H1 (cell line): ENCODE data around the gene STX4. TPM values are rescaled to one million over a fixed set of nuclear protein-coding genes. Genes with fewer than 3 reads are reported as not detected.

Experiments
- CTCF ChIA-PET: fragments of 300-600 bp; sonication (Branson Sonifier 250); formaldehyde crosslinking; loops from one replicate; lab custom pipeline; 2021; ENCODE audit not compliant: partially characterized antibody; lab: Charles Lee
- POLR2A ChIA-PET: fragments of 300-600 bp; sonication (Branson Sonifier 250); formaldehyde crosslinking; loops from one replicate; lab custom pipeline; 2021; ENCODE audit warnings: inconsistent platforms; ENCODE audit not compliant: partially characterized antibody; lab: Charles Lee
- DNase-seq, 2 experiments: peaks; one replicate each; pipeline versions ENCODE4 v3.0.0 to v3.0.0-alpha.2; 2010 to 2022; ENCODE audit warnings: low spot score in 2 of 2, low read depth in 1 of 2, mixed read lengths in 1 of 2
- FAIRE-seq: peaks from 2 replicates; lab custom pipeline; 2011; peaks lifted over from hg19 to GRCh38; lab: Jason Lieb, UNC
- H2AFZ ChIP-seq: 2 replicates; pipeline ENCODE4 v1.8.1; 2012; ENCODE audit warnings: low read length, inconsistent platforms
- H2AK5ac ChIP-seq: 2 replicates; pipeline ENCODE4 v1.6.1; 2013; ENCODE audit warnings: low read depth, low read length
- H2BK120ac ChIP-seq: replicated peaks from 2 replicates; pipeline ENCODE3; 2013; ENCODE audit warnings: low read depth, low read length, inconsistent platforms
- H2BK12ac ChIP-seq: 2 replicates; pipeline ENCODE4 v1.6.1; 2013; ENCODE audit warnings: low read depth, low read length
- H2BK15ac ChIP-seq: 2 replicates; pipeline ENCODE4 v1.6.1; 2013; ENCODE audit warnings: low read length
- H2BK20ac ChIP-seq: 2 replicates; pipeline ENCODE4 v1.6.1; 2013; ENCODE audit warnings: low read length
- H2BK5ac ChIP-seq: 2 replicates; pipeline ENCODE4 v1.6.1; 2013; ENCODE audit warnings: low read depth, low read length
- H3K14ac ChIP-seq: 2 replicates; pipeline ENCODE4 v1.6.1; 2013; ENCODE audit warnings: inconsistent platforms; ENCODE audit not compliant: insufficient read length
- H3K18ac ChIP-seq: 2 replicates; pipeline ENCODE4 v1.6.1; 2013; ENCODE audit warnings: low read length; ENCODE audit errors: extremely low read depth
- H3K23ac ChIP-seq: 2 replicates; pipeline ENCODE4 v1.6.1; 2013; ENCODE audit warnings: inconsistent platforms; ENCODE audit not compliant: insufficient read length
- H3K23me2 ChIP-seq: 2 replicates; pipeline ENCODE4 v1.6.1; 2013; ENCODE audit warnings: low read depth, low read length
- H3K27ac ChIP-seq: 2 replicates; pipeline ENCODE4 v1.6.1; 2011; ENCODE audit warnings: low read depth, low read length, inconsistent platforms
- H3K27me3 ChIP-seq, 4 experiments: replicated peaks in 1 of 4; 1 replicate in 1 of 4; 2 replicates in 3 of 4; pipeline versions ENCODE4 v1.6.1 to v1.8.1; 2011 to 2013; ENCODE audit warnings: low read length in 3 of 4, mild to moderate bottlenecking in 3 of 4, inconsistent platforms in 2 of 4, mixed read lengths in 2 of 4, moderate library complexity in 1 of 4; ENCODE audit not compliant: control insufficient read depth in 3 of 4, insufficient read depth in 3 of 4; ENCODE audit errors: extremely low read depth in 1 of 4
- H3K36me3 ChIP-seq, 4 experiments: 2 replicates each; pipeline versions ENCODE4 v1.6.1 to v1.8.1; 2011 to 2013; ENCODE audit warnings: mild to moderate bottlenecking in 4 of 4, low read length in 3 of 4, moderate library complexity in 2 of 4, control low read depth in 1 of 4, inconsistent platforms in 1 of 4; ENCODE audit not compliant: insufficient read depth in 4 of 4, control insufficient read depth in 2 of 4
- H3K4ac ChIP-seq: replicated peaks from 2 replicates; pipeline ENCODE3; 2013; ENCODE audit warnings: low read length, low read depth, mixed read lengths, inconsistent platforms; ENCODE audit not compliant: insufficient read length
- H3K4me1 ChIP-seq, 4 experiments: replicated peaks in 1 of 4; 1 replicate in 1 of 4; 2 replicates in 3 of 4; pipeline versions ENCODE4 v1.6.1 to v1.8.1; 2011 to 2013; ENCODE audit warnings: low read length in 3 of 4, inconsistent platforms in 2 of 4, mixed read lengths in 1 of 4; ENCODE audit not compliant: insufficient read depth in 4 of 4, control insufficient read depth in 3 of 4
- H3K4me2 ChIP-seq, 2 experiments: 2 replicates each; pipeline versions ENCODE4 v1.6.1 to v1.8.1; 2011 to 2013; ENCODE audit warnings: low read depth in 2 of 2, low read length in 2 of 2, control low read depth in 1 of 2, inconsistent platforms in 1 of 2, mild to moderate bottlenecking in 1 of 2; ENCODE audit not compliant: insufficient read depth in 1 of 2
- H3K4me3 ChIP-seq, 4 experiments: fragments of 200-600, 300-600 bp in 1 of 4; sonication (generic), shearing (Covaris generic), sonication (Bioruptor Twin) in 1 of 4; 2 replicates each; pipeline versions ENCODE4 v1.5.1 to v1.8.1; 2011 to 2016; ENCODE audit warnings: low read length in 4 of 4, low read depth in 3 of 4, control low read depth in 2 of 4, inconsistent platforms in 2 of 4, mild to moderate bottlenecking in 2 of 4, mixed read lengths in 1 of 4, moderate library complexity in 1 of 4; ENCODE audit not compliant: insufficient read depth in 2 of 4; ENCODE audit errors: extremely low read depth in 1 of 4
- H3K56ac ChIP-seq: replicated peaks from 2 replicates; pipeline ENCODE3; 2013; ENCODE audit warnings: low read depth, mild to moderate bottlenecking, mixed read lengths, low read length, inconsistent platforms; ENCODE audit not compliant: insufficient read length
- H3K79me1 ChIP-seq: 2 replicates; pipeline ENCODE4 v1.6.1; 2013; ENCODE audit warnings: low read depth, low read length, control low read depth
- H3K79me2 ChIP-seq, 2 experiments: 2 replicates each; pipeline versions ENCODE4 v1.6.1 to v1.8.1; 2012 to 2013; ENCODE audit warnings: low read length in 2 of 2, mild to moderate bottlenecking in 2 of 2, inconsistent platforms in 1 of 2; ENCODE audit not compliant: insufficient read depth in 2 of 2, control insufficient read depth in 1 of 2
- H3K9ac ChIP-seq, 4 experiments: replicated peaks in 1 of 4; 1 replicate in 1 of 4; 2 replicates in 3 of 4; pipeline versions ENCODE4 v1.6.1 to v1.8.1; 2011 to 2013; ENCODE audit warnings: low read depth in 3 of 4, low read length in 3 of 4, control low read depth in 2 of 4, mild to moderate bottlenecking in 2 of 4, moderate library complexity in 2 of 4, inconsistent platforms in 1 of 4; ENCODE audit errors: extremely low read depth in 1 of 4
- H3K9me3 ChIP-seq, 2 experiments: 2 replicates each; pipeline versions ENCODE4 v1.6.1 to v1.8.1; 2012 to 2013; ENCODE audit warnings: mild to moderate bottlenecking in 2 of 2, moderate library complexity in 2 of 2, control low read depth in 1 of 2, inconsistent platforms in 1 of 2, low read depth in 1 of 2, low read length in 1 of 2, mixed read lengths in 1 of 2; ENCODE audit not compliant: insufficient read depth in 2 of 2
- H4K20me1 ChIP-seq, 2 experiments: replicated peaks in 1 of 2; 2 replicates each; pipeline versions ENCODE3 to v1.8.1; 2011 to 2013; ENCODE audit warnings: inconsistent platforms in 2 of 2, low read length in 2 of 2, mild to moderate bottlenecking in 1 of 2; ENCODE audit not compliant: insufficient read depth in 2 of 2, control insufficient read depth in 1 of 2
- H4K5ac ChIP-seq: 2 replicates; pipeline ENCODE4 v1.6.1; 2013; ENCODE audit warnings: low read length, low read depth, mixed read lengths, inconsistent platforms; ENCODE audit not compliant: insufficient read length
- H4K8ac ChIP-seq: 2 replicates; pipeline ENCODE4 v1.8.0; 2013; ENCODE audit warnings: mild to moderate bottlenecking, moderate library complexity, low read length, inconsistent platforms; ENCODE audit not compliant: insufficient read depth; ENCODE audit errors: extremely low read depth
- H4K91ac ChIP-seq: replicated peaks from 2 replicates; pipeline ENCODE3; 2013; ENCODE audit warnings: low read length, mixed read lengths, inconsistent platforms; ENCODE audit not compliant: insufficient read length
- ATF2 ChIP-seq: IDR thresholded peaks from 2 replicates; pipeline ENCODE4 v1.6.1; 2012; ENCODE audit warnings: low read length, inconsistent platforms
- BACH1 ChIP-seq: IDR thresholded peaks from 2 replicates; pipeline ENCODE4 v1.6.1; 2012; ENCODE audit warnings: low read length, improper control_type of control experiment
- EZH2 ChIP-seq: fragments of 200-600 bp; sonication (generic); IDR thresholded peaks from 2 replicates; pipeline ENCODE4 v1.7.1; 2012; ENCODE audit warnings: low read depth, mild to moderate bottlenecking, moderate library complexity, low read length, inconsistent platforms; ENCODE audit not compliant: severe bottlenecking
- FOSL1 ChIP-seq: IDR thresholded peaks from 2 replicates; pipeline ENCODE4 v1.6.1; 2011; ENCODE audit warnings: mild to moderate bottlenecking, low read depth, low read length, moderate library complexity; ENCODE audit not compliant: insufficient read depth
- KDM1A ChIP-seq: fragments of 200-600, 300-600 bp; sonication (generic); IDR thresholded peaks from 2 replicates; pipeline ENCODE4 v1.7.1; 2016; ENCODE audit warnings: mild to moderate bottlenecking, low read length, borderline replicate concordance
- KDM5A ChIP-seq: fragments of 200-600 bp; IDR thresholded peaks from 2 replicates; pipeline ENCODE4 v1.7.1; 2012; ENCODE audit warnings: mild to moderate bottlenecking, low read length, inconsistent platforms, mixed read lengths
- TAF1 ChIP-seq: IDR thresholded peaks from 2 replicates; pipeline ENCODE4 v1.6.1; 2011; ENCODE audit warnings: mild to moderate bottlenecking, low read depth, low read length
- TAF7 ChIP-seq: optimal IDR thresholded peaks from 2 replicates; pipeline ENCODE3; 2011; ENCODE audit warnings: low read depth, mild to moderate bottlenecking, inconsistent platforms, low read length, moderate library complexity, borderline replicate concordance
- TEAD4 ChIP-seq: IDR thresholded peaks from 2 replicates; pipeline ENCODE4 v1.6.1; 2012; ENCODE audit warnings: low read depth, low read length, inconsistent platforms, mixed read lengths
- YY1 ChIP-seq: IDR thresholded peaks from 2 replicates; pipeline ENCODE4 v1.6.1; 2011; ENCODE audit warnings: low read depth, mild to moderate bottlenecking, low read length
- WGBS, 2 experiments: shearing (Covaris generic) in 1 of 2; methylation state at CpG; one replicate each; pipeline versions ENCODE4 v1.1.6 to v1.1.7; 2013 to 2015; ENCODE audit warnings: low lambda C conversion rate in 2 of 2, mixed read lengths in 2 of 2, inconsistent platforms in 1 of 2, low coverage in 1 of 2, missing lambda C conversion rate in 1 of 2; ENCODE audit not compliant: insufficient replicate concordance in 2 of 2, insufficient coverage in 1 of 2, insufficient read length in 1 of 2; ENCODE audit errors: extremely low coverage in 1 of 2, missing lambda C conversion rate in 1 of 2; 5-methylcytosine and 5-hydroxymethylcytosine counted together
- polyA plus RNA-seq, 7 experiments: library from polyadenylated mRNA; depleted of rRNA in 3 of 7; stranded (reverse) in 5 of 7; unstranded in 2 of 7; fragments of >200 nt in 5 of 7; fragments of 200-250 nt in 2 of 7; gene quantifications; 1 replicate in 5 of 7; 2 replicates in 1 of 7; 4 replicates in 1 of 7; pipeline versions ENCODE4 v1.2.1 to v1.2.3, GENCODE V29; 2011 to 2013; ENCODE audit warnings: missing spikeins in 2 of 7, mixed read lengths in 2 of 7
- total RNA-seq: library from RNA; stranded (reverse); fragmentation: NEBNext Ultra II Directional; extraction: Animal tissue kit (Norgen Biotek cat#: 25700); gene quantifications from 2 replicates; pipeline ENCODE4 v1.2.1, GENCODE V29; 2021

Gene STX4
- total and polyA plus RNA-seq, 2 of the 8 experiments (the other 6 are each of a cell fraction or from before 2014, with no cell fraction given), result 25.8 to 32.3 TPM

DNA sequence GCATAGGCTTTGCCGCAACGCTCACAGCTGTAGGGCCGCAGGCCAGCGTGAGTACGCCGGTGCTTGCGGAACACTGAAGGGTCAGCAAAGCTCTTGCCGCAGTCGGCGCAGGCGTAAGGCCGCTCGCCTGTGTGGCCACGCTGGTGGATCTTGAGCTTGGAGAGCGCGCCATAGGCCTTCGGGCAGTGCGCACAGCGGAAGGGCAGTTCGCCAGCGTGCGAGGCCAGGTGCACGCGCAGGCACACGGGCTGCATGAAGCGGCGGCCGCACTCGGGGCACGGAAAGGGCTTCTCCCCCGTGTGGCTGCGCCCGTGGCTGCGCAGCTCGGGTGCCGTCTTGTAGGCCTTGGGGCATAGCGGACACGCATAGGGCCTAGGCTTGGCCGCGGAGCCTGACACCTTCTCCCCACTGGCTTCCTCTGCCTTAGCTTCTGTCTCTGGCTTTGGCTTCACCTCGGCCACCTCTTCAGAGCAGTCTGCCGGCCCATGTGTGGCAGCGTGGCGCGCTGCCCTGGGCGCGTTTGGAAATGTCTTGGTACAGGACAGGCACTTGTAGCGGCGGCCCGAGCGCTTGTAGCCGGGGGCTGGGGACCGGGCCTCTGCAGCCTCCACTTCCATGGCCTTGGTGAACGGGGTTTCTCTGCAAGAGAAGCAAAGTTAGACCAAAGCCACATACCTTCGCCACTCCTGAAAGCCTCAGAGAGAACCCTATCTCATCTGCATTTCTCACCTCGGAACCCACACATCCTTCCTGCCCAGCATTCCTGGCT is 30.7 kb downstream of the STX4 start:
- H2AFZ ChIP-seq, result no peak overlapping the region
- H4K8ac ChIP-seq, result 0 out of 2 replicates have a peak overlapping the region, but pooled peaks have one; percentile 5
- H3K9ac ChIP-seq, result no peak overlapping the region
- no peak overlapping the region for H3K14ac ChIP-seq
- peaks cover 8% of the 10 kb centered on the region; the same call in 1 of the 2 replicates for H3K79me1 ChIP-seq
- H3K56ac ChIP-seq, result no peak overlapping the region
- H3K23me2 ChIP-seq, result no peaks in the 10 kb centered on the region; the same call in 1 of the 2 replicates
- no peak overlapping the region for H3K27ac ChIP-seq
- 96% methylated on average over 56 of the region's 56 CpGs; no CpG with 5 or more reads in 1 of the 2 experiments for WGBS, 2 experiments
- no peak overlapping the region for H3K18ac ChIP-seq
- H3K9me3 ChIP-seq, result no peaks in the 10 kb centered on the region
- no peak for FAIRE-seq
- no peak overlapping the region for H3K4me3 ChIP-seq
- H4K20me1 ChIP-seq, result peaks cover 0 to 15% of the 10 kb centered on the region in 2 experiments
- H3K36me3 ChIP-seq, result peaks cover 6 to 28% (median 14%) of the 10 kb centered on the region in 4 experiments; a peak in 6 of 8 replicates
- no peaks in the 10 kb centered on the region for H3K27me3 ChIP-seq
- H4K91ac ChIP-seq, result no peak overlapping the region
- H2BK12ac ChIP-seq, result no peak overlapping the region
- no peak overlapping the region for H3K4ac ChIP-seq
- no peak overlapping the region for H3K23ac ChIP-seq
- no peak overlapping the region for H4K5ac ChIP-seq
- ChIA-PET CTCF (interaction anchor here (0.7 to 2.3 kb wide), 4 partner anchors 14 to 86 kb away, joined by 3 to 7 read pairs (median 5); no protein-coding TSS in a partner anchor), POLR2A (interaction anchor here (0.7 to 2.3 kb wide), 9 partner anchors 10 to 116 kb away, joined by 3 to 10 read pairs (median 3); partner anchors contain the start of genes FUS, KAT8, ZNF646 and ZNF668)
- no peak overlapping the region for H2AK5ac ChIP-seq
- no peak overlapping the region for H2BK120ac ChIP-seq
- H3K79me2 ChIP-seq, result peaks cover 0 to 29% of the 10 kb centered on the region in 2 experiments; a peak in 2 of 4 replicates
- no peak overlapping the region for H2BK20ac ChIP-seq
- no peak overlapping the region for H2BK5ac ChIP-seq
- no peak overlapping the region for H2BK15ac ChIP-seq
- no peak overlapping the region for H3K4me2 ChIP-seq
- no peak for DNase-seq
- H3K4me1 ChIP-seq, result no peaks in the 10 kb centered on the region
- TF ChIP-seq ATF2 (no peak), TAF1 (no peak), FOSL1 (no peak), EZH2 (no peak), TAF7 (no peak), KDM1A (no peak), KDM5A (no peak), BACH1 (no peak), YY1 (no peak), TEAD4 (no peak)
